RWPE2 (cell line): ENCODE data around the gene GSTCD.
"Not testable (repeated sequence)": the region's sequence is repeated elsewhere in the genome, so short reads cannot be mapped to it uniquely, and the experiment has no call there.

Source experiments
- ATAC-seq: fragments of 200-7000 bp; cut with Tn5 transposase; 3 replicates; pipeline ENCODE4 v1.9.1; 2021; ENCODE audit warnings: low read depth
- DNase-seq: peaks from one replicate; pipeline ENCODE4 v3.0.0-alpha.2; 2020; ENCODE audit warnings: low spot score
- H3K27ac ChIP-seq: fragments of 450-650 bp; 2 replicates; pipeline ENCODE4 v1.5.1; 2017; ENCODE audit warnings: mild to moderate bottlenecking; ENCODE audit not compliant: poor library complexity, severe bottlenecking
- H3K27me3 ChIP-seq: fragments of 250-450 bp; sonication (Bioruptor Pico); 2 replicates; pipeline ENCODE4 v1.5.1; 2021; ENCODE audit warnings: mild to moderate bottlenecking, moderate library complexity; ENCODE audit not compliant: insufficient read depth, poor library complexity, severe bottlenecking
- H3K36me3 ChIP-seq: fragments of 250-450 bp; sonication (Bioruptor Pico); 2 replicates; pipeline ENCODE4 v1.5.1; 2020; ENCODE audit warnings: low read depth, mild to moderate bottlenecking, moderate library complexity
- H3K4me1 ChIP-seq: fragments of 250-450 bp; sonication (Bioruptor Pico); 2 replicates; pipeline ENCODE4 v1.5.1; 2021; ENCODE audit warnings: mild to moderate bottlenecking, moderate library complexity; ENCODE audit not compliant: insufficient read depth, poor library complexity, severe bottlenecking
- H3K4me3 ChIP-seq: fragments of 250-450 bp; sonication (Bioruptor Pico); 2 replicates; pipeline ENCODE4 v1.5.1; 2021; ENCODE audit warnings: mild to moderate bottlenecking, moderate library complexity; ENCODE audit not compliant: severe bottlenecking
- H3K9me3 ChIP-seq: fragments of 250-450 bp; sonication (Bioruptor Pico); 2 replicates; pipeline ENCODE4 v1.5.1; 2021; ENCODE audit warnings: mild to moderate bottlenecking, moderate library complexity; ENCODE audit not compliant: severe bottlenecking
- CTCF ChIP-seq: fragments of 450-650 bp; IDR thresholded peaks from one replicate; pipeline ENCODE4 v1.5.1; 2017; ENCODE audit warnings: mild to moderate bottlenecking, moderate library complexity; ENCODE audit not compliant: poor library complexity, severe bottlenecking

Gene GSTCD

GRCh38 chr4:105843941-105844340 lies 135.4 kb downstream of the GSTCD start:
- Histone ChIP-seq H3K36me3 (peaks cover 42% of the 10 kb centered on the region), H3K27me3 (no peaks in the 10 kb centered on the region), H3K4me3 (no peak overlapping the region), H3K4me1 (peaks cover 9% of the 10 kb centered on the region), H3K27ac (peak overlapping the region; percentile 35), H3K9me3 (no peaks in the 10 kb centered on the region)
- ATAC-seq (peak; percentile 40; the same call in 2 of the 3 replicates), DNase-seq (no peak)
- no peak for TF ChIP-seq CTCF

- TF ChIP-seq CTCF = no peak
- H3K27me3 ChIP-seq = no peaks in the 10 kb centered on the region
- H3K36me3 ChIP-seq = peaks cover 46% of the 10 kb centered on the region
These were observed 137.0 kb downstream of the GSTCD start for GRCh38 chr4:105845559-105845958.

GRCh38 chr4:105848359-105848758 lies 139.8 kb downstream of the GSTCD start:
- not testable (repeated sequence) for H3K9me3 ChIP-seq, H3K27me3 ChIP-seq, DNase-seq, H3K4me3 ChIP-seq, H3K4me1 ChIP-seq, ATAC-seq, H3K27ac ChIP-seq
- H3K36me3 ChIP-seq = peaks cover 30% of the 10 kb centered on the region; the same call in 1 of the 2 replicates

More at GRCh38 chr4:105845559-105845958, 137.0 kb downstream of the GSTCD start:
- Histone ChIP-seq H3K27ac (no peak overlapping the region), H3K4me3 (no peak overlapping the region), H3K9me3 (no peaks in the 10 kb centered on the region), H3K4me1 (peaks cover 9% of the 10 kb centered on the region)
- ATAC-seq (no peak), DNase-seq (no peak)

GRCh38 chr4:105851196-105851595 lies 142.6 kb downstream of the GSTCD start:
- Histone ChIP-seq H3K9me3 (no peaks in the 10 kb centered on the region), H3K4me3 (no peak overlapping the region), H3K27me3 (no peaks in the 10 kb centered on the region), H3K4me1 (no peaks in the 10 kb centered on the region), H3K27ac (no peak overlapping the region), H3K36me3 (peaks cover 16% of the 10 kb centered on the region; the same call in 1 of the 2 replicates)
- DNase-seq (no peak), ATAC-seq (no peak)
- TF ChIP-seq CTCF = no peak

GRCh38 chr4:105852230-105852629 lies 143.6 kb downstream of the GSTCD start:
- ATAC-seq, H3K27me3 ChIP-seq, H3K9me3 ChIP-seq: not testable (repeated sequence)

GRCh38 chr4:105858466-105859040 lies 150.0 kb downstream of the GSTCD start:
- Histone ChIP-seq H3K4me1 (peaks cover 10% of the 10 kb centered on the region), H3K27ac (no peak overlapping the region), H3K9me3 (no peaks in the 10 kb centered on the region), H3K4me3 (no peak overlapping the region), H3K36me3 (no peaks in the 10 kb centered on the region), H3K27me3 (no peaks in the 10 kb centered on the region)
- no peak for TF ChIP-seq CTCF
- DNase-seq (no peak), ATAC-seq (no peak)

More at GRCh38 chr4:105852230-105852629, 143.6 kb downstream of the GSTCD start:
- DNase-seq, H3K4me3 ChIP-seq, H3K27ac ChIP-seq, H3K4me1 ChIP-seq: not testable (repeated sequence)
- H3K36me3 ChIP-seq = peaks cover 11% of the 10 kb centered on the region; the same call in 1 of the 2 replicates
